Measurements from ENCODE around the gene IDH2. TPM values are rescaled to one million over a fixed set of nuclear protein-coding genes. Genes with fewer than 3 reads are reported as not detected.

The IDH2 gene
- total and polyA plus RNA-seq, 2 donors (not counting 3 experiments of a cell fraction or from before 2014, with no cell fraction given) = 123 to 127 TPM

DNA sequence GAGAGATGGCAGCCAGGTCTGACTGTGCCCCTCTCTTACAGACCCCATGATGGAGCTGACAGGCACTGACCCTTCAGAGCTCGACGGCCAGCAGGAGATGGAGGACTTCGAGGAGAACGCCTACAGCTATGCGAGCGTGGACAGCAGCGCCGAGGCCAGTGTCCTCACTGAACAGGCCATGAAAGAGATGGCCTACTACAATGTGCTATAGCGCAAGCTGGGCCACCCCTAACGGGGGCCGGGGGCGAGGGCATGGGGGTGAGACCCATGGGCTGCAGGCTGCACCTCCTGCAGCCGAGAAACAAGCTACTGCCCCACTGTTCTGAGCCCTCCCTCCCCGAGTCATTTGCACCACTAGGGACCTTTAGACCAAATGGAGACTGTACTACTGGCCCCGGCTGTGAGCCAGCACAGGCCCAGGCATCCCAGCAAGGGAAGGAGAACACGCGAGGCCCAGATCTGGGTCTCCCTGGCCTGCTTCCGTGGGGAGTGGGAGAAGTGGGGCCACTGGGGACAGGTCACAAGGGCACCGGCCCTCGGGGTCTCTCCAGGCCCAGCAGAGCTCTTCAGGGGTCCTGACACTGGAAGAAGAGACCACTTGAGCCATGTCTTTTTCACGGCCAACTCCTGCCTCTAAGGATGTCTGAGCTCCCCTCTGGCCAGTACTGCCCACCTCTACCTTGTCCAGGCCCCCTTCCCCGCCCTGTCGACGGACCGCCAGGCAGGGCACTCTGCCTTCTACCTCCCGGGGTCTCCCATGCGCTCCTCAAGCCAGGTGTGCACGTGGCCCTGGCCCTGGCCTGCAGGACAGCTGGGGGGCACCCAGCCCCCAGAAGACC is 22.4 kb downstream of the IDH2 start:
- POLR2A ChIA-PET = no interaction called here
- intact Hi-C loops (cut with micrococcal nuclease) = no loop called here
- Histone ChIP-seq H3K27me3 (ENCODE audit: control insufficient read depth in 2 of 2, insufficient read depth in 2 of 2, low read length in 2 of 2) (no peaks in the 10 kb centered on the region), H4K20me1 (replicated peaks; ENCODE audit: control insufficient read depth, extremely low read depth, insufficient read depth, low read length) (no peaks in the 10 kb centered on the region), H3K4me1 (ENCODE audit: control insufficient read depth, extremely low read depth, insufficient read depth, low read length) (no peaks in the 10 kb centered on the region), H3K36me3 (ENCODE audit: control insufficient read depth in 2 of 2, extremely low read depth in 1 of 2, insufficient read depth in 2 of 2, low read length in 2 of 2) (peaks cover 0 to 32% of the 10 kb centered on the region in 2 experiments), H3K4me2 (ENCODE audit: insufficient read depth, low read length) (no peak overlapping the region), H2AFZ (ENCODE audit: low read depth, low read length) (no peak overlapping the region), H3K4me3 (replicated peaks in 1 of 3; ENCODE audit: insufficient read depth in 1 of 3, low read depth in 1 of 3, low read length in 3 of 3) (no peak overlapping the region), H3K9me3 (replicated peaks; ENCODE audit: control insufficient read depth, insufficient read depth, low read length) (no peaks in the 10 kb centered on the region), H3K27ac (ENCODE audit: insufficient read depth, low read depth, low read length) (no peak overlapping the region), H3K9me1 (replicated peaks; ENCODE audit: control insufficient read depth, extremely low read depth, insufficient read depth, low read length) (no peaks in the 10 kb centered on the region), H3K9ac (replicated peaks; ENCODE audit: extremely low read depth, insufficient read depth, low read length) (no peak overlapping the region), H3K79me2 (ENCODE audit: control insufficient read depth, insufficient read depth, low read length) (no peaks in the 10 kb centered on the region)
- no TSS peak for BruUV-seq (replicated peaks)
- DNase-seq (ENCODE audit: low read depth, low spot score) = no peak
- CTCF ChIA-PET = interaction anchor here (1.2 to 1.4 kb wide), 3 partner anchors 8 to 205 kb away, joined by 3 read pairs; no protein-coding TSS in a partner anchor
- no peak for FAIRE-seq
- dilution Hi-C loops (cut with MboI; ENCODE audit: extremely low pct_ligation_motif_present, low sequenced_read_pairs) = no loop called here
- TF ChIP-seq EZH2 (IDR thresholded peaks at IDR 0.05; ENCODE audit: borderline replicate concordance, low read depth, low read length, severe bottlenecking) (no peak), GATA2 (IDR thresholded peaks at IDR 0.05; ENCODE audit: insufficient read depth, insufficient read length, low read depth, low read length) (no peak), POLR2A (IDR thresholded peaks at IDR 0.05; ENCODE audit: low read depth, low read length) (no peak), POLR2AphosphoS5 (IDR thresholded peaks at IDR 0.05; ENCODE audit: insufficient read depth, low read depth, low read length) (no peak), MYC (IDR thresholded peaks at IDR 0.05; ENCODE audit: low read depth, low read length) (no peak), MAX (IDR thresholded peaks at IDR 0.05; ENCODE audit: insufficient read depth, insufficient read length) (no peak), FOS (IDR thresholded peaks at IDR 0.05; ENCODE audit: borderline replicate concordance, insufficient read depth, low read length) (no peak), JUN (IDR thresholded peaks at IDR 0.05; ENCODE audit: borderline replicate concordance, insufficient read depth, insufficient read length, low read depth) (no peak)
- TF ChIP-seq, protein P1, sequence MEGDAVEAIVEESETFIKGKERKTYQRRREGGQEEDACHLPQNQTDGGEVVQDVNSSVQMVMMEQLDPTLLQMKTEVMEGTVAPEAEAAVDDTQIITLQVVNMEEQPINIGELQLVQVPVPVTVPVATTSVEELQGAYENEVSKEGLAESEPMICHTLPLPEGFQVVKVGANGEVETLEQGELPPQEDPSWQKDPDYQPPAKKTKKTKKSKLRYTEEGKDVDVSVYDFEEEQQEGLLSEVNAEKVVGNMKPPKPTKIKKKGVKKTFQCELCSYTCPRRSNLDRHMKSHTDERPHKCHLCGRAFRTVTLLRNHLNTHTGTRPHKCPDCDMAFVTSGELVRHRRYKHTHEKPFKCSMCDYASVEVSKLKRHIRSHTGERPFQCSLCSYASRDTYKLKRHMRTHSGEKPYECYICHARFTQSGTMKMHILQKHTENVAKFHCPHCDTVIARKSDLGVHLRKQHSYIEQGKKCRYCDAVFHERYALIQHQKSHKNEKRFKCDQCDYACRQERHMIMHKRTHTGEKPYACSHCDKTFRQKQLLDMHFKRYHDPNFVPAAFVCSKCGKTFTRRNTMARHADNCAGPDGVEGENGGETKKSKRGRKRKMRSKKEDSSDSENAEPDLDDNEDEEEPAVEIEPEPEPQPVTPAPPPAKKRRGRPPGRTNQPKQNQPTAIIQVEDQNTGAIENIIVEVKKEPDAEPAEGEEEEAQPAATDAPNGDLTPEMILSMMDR (IDR thresholded peaks at IDR 0.05; ENCODE audit: extremely low read depth in 1 of 2, insufficient read depth in 1 of 2, low read depth in 1 of 2, low read length in 2 of 2) = no peak

All from endothelial cell of umbilical vein (primary cell).